ENCODE data around the gene HAUS6.
"Not testable (repeated sequence)": the region's sequence is repeated elsewhere in the genome, so short reads cannot be mapped to it uniquely, and the experiment has no call there.

Gene HAUS6

GRCh38 chr9:19030899-19031298 lies 71.8 kb downstream of the HAUS6 start:
- DNase-seq = no peak

GRCh38 chr9:19028835-19029451 lies 73.8 kb downstream of the HAUS6 start:
- DNase-seq = no peak

GRCh38 chr9:19027825-19028224 lies 74.9 kb downstream of the HAUS6 start:
- no peak for DNase-seq

GRCh38 chr9:19026375-19026774 lies 76.3 kb downstream of the HAUS6 start:
- DNase-seq = no peak

- DNase-seq = no peak
Measured at GRCh38 chr9:19023078-19023477, 79.6 kb downstream of the HAUS6 start.

- no peak for DNase-seq
Measured at GRCh38 chr9:19022206-19022605, 80.5 kb downstream of the HAUS6 start.

GRCh38 chr9:19021649-19022048 lies 81.1 kb downstream of the HAUS6 start:
- DNase-seq = not testable (repeated sequence)

- no peak for DNase-seq
Measured at GRCh38 chr9:19020886-19021455, 81.7 kb downstream of the HAUS6 start.

GRCh38 chr9:19018201-19018600 lies 84.5 kb downstream of the HAUS6 start:
- no peak for DNase-seq

GRCh38 chr9:19009391-19009965 lies 93.2 kb downstream of the HAUS6 start:
- no peak for DNase-seq

All from activated effector memory CD4-positive, alpha-beta T cell treated with anti-CD3 and anti-CD28 coated beads, Interleukin-2, amount 50 U/mL, for 16 hours (primary cell).